ENCODE results near the gene ITSN1.
"Not testable (repeated sequence)": the region's sequence is repeated elsewhere in the genome, so short reads cannot be mapped to it uniquely, and the experiment has no call there.

DNA sequence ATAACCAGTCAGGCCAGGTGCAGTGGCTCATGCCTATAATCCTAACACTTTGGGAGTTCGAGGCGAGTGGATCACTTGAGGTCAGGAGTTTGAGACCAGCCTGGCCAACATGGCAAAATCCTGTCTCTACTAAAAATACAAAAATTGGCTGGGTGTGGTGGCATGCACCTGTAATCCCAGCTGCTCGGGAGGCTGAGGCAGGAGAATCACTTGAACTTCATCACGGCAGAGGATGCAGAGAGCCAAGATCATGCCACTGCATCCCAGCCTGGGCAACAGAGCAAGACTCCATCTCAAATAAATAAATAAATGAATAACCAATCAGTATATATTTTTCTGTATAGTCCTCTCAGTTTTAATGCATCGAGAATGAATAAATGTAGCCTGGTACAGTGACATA is 146.1 kb downstream of the ITSN1 start:
- not testable (repeated sequence) for TF ChIP-seq POLR2AphosphoS5 (IDR thresholded peaks at IDR 0.05); RAD21 (conservative IDR thresholded peaks at IDR 0.05); EZH2 (IDR thresholded peaks at IDR 0.05; ENCODE audit: borderline replicate concordance, insufficient read depth, low read length, poor library complexity, severe bottlenecking); MXI1 (conservative IDR thresholded peaks at IDR 0.05; ENCODE audit: poor library complexity, severe bottlenecking); TAF1 (IDR thresholded peaks at IDR 0.05; ENCODE audit: low read depth); EP300 (conservative IDR thresholded peaks at IDR 0.05; ENCODE audit: poor library complexity, severe bottlenecking); SMC3 (conservative IDR thresholded peaks at IDR 0.05; ENCODE audit: poor library complexity)
- TF ChIP-seq, protein P1, sequence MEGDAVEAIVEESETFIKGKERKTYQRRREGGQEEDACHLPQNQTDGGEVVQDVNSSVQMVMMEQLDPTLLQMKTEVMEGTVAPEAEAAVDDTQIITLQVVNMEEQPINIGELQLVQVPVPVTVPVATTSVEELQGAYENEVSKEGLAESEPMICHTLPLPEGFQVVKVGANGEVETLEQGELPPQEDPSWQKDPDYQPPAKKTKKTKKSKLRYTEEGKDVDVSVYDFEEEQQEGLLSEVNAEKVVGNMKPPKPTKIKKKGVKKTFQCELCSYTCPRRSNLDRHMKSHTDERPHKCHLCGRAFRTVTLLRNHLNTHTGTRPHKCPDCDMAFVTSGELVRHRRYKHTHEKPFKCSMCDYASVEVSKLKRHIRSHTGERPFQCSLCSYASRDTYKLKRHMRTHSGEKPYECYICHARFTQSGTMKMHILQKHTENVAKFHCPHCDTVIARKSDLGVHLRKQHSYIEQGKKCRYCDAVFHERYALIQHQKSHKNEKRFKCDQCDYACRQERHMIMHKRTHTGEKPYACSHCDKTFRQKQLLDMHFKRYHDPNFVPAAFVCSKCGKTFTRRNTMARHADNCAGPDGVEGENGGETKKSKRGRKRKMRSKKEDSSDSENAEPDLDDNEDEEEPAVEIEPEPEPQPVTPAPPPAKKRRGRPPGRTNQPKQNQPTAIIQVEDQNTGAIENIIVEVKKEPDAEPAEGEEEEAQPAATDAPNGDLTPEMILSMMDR (IDR thresholded peaks at IDR 0.05; ENCODE audit: poor library complexity, severe bottlenecking): not testable (repeated sequence)
- TF ChIP-seq, protein P2, sequence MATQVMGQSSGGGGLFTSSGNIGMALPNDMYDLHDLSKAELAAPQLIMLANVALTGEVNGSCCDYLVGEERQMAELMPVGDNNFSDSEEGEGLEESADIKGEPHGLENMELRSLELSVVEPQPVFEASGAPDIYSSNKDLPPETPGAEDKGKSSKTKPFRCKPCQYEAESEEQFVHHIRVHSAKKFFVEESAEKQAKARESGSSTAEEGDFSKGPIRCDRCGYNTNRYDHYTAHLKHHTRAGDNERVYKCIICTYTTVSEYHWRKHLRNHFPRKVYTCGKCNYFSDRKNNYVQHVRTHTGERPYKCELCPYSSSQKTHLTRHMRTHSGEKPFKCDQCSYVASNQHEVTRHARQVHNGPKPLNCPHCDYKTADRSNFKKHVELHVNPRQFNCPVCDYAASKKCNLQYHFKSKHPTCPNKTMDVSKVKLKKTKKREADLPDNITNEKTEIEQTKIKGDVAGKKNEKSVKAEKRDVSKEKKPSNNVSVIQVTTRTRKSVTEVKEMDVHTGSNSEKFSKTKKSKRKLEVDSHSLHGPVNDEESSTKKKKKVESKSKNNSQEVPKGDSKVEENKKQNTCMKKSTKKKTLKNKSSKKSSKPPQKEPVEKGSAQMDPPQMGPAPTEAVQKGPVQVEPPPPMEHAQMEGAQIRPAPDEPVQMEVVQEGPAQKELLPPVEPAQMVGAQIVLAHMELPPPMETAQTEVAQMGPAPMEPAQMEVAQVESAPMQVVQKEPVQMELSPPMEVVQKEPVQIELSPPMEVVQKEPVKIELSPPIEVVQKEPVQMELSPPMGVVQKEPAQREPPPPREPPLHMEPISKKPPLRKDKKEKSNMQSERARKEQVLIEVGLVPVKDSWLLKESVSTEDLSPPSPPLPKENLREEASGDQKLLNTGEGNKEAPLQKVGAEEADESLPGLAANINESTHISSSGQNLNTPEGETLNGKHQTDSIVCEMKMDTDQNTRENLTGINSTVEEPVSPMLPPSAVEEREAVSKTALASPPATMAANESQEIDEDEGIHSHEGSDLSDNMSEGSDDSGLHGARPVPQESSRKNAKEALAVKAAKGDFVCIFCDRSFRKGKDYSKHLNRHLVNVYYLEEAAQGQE (IDR thresholded peaks at IDR 0.05; ENCODE audit: borderline replicate concordance): not testable (repeated sequence)
